ENCODE results near the gene PCDHB7.
"Not testable (repeated sequence)": the region's sequence is repeated elsewhere in the genome, so short reads cannot be mapped to it uniquely, and the experiment has no call there.

The PCDHB7 gene

GRCh38 chr5:141180313-141180712, 7.9 kb downstream of the PCDHB7 start:
- DNase-seq (ENCODE audit: low read depth in 2 of 2) = no peak

GRCh38 chr5:141182248-141182647, 9.8 kb downstream of the PCDHB7 start, which contains the start of gene PCDHB16:
PCDHB16 (plus strand) TSS chr5:141182387; CDS start chr5:141182560, 173 bp downstream.
- no peak for DNase-seq (ENCODE audit: low read depth in 2 of 2)

GRCh38 chr5:141184117-141184855, 11.8 kb downstream of the PCDHB7 start:
- DNase-seq (ENCODE audit: low read depth in 2 of 2) = not testable (repeated sequence)

GRCh38 chr5:141186897-141187512, 14.6 kb downstream of the PCDHB7 start, which contains the start of gene PCDHB9:
PCDHB9 (plus strand) TSS chr5:141187161; CDS start chr5:141187319, 158 bp downstream.
- DNase-seq (ENCODE audit: low read depth in 2 of 2) = no peak

- not testable (repeated sequence) for DNase-seq (ENCODE audit: low read depth in 2 of 2)
Measured at GRCh38 chr5:141188682-141189081, 16.2 kb downstream of the PCDHB7 start.

GRCh38 chr5:141189131-141189530, 16.7 kb downstream of the PCDHB7 start:
- DNase-seq (ENCODE audit: low read depth in 2 of 2) = not testable (repeated sequence)

- DNase-seq (ENCODE audit: low read depth in 2 of 2) = no peak
Measured at GRCh38 chr5:141192110-141192725, 19.8 kb downstream of the PCDHB7 start, which contains the start of gene PCDHB10. PCDHB10 (plus strand) TSS chr5:141192353; CDS start chr5:141192553, 200 bp downstream.

- not testable (repeated sequence) for DNase-seq (ENCODE audit: low read depth in 2 of 2)
Measured at GRCh38 chr5:141194332-141194731, 21.9 kb downstream of the PCDHB7 start.

- DNase-seq (ENCODE audit: low read depth in 2 of 2) = no peak
Measured at GRCh38 chr5:141196363-141196762, 23.9 kb downstream of the PCDHB7 start.

GRCh38 chr5:141199359-141200235, 27.2 kb downstream of the PCDHB7 start, which contains the start of gene PCDHB11:
PCDHB11 (plus strand) TSS chr5:141199627; CDS start chr5:141199775, 148 bp downstream.
- DNase-seq (ENCODE audit: low read depth in 2 of 2) = no peak

- not testable (repeated sequence) for DNase-seq (ENCODE audit: low read depth in 2 of 2)
Measured at GRCh38 chr5:141201126-141201525, 28.7 kb downstream of the PCDHB7 start.

GRCh38 chr5:141201646-141202045, 29.2 kb downstream of the PCDHB7 start:
- DNase-seq (ENCODE audit: low read depth in 2 of 2) = not testable (repeated sequence)

GRCh38 chr5:141208478-141208877, 36.0 kb downstream of the PCDHB7 start, which contains the start of gene PCDHB12:
PCDHB12 (plus strand) TSS chr5:141208719; CDS start chr5:141208908, 189 bp downstream.
- DNase-seq (ENCODE audit: low read depth in 2 of 2) = no peak

GRCh38 chr5:141210281-141210680, 37.8 kb downstream of the PCDHB7 start:
- not testable (repeated sequence) for DNase-seq (ENCODE audit: low read depth in 2 of 2)

- DNase-seq (ENCODE audit: low read depth in 2 of 2) = not testable (repeated sequence)
Measured at GRCh38 chr5:141210849-141211248, 38.4 kb downstream of the PCDHB7 start.

GRCh38 chr5:141213656-141214339, 41.4 kb downstream of the PCDHB7 start, which contains the start of gene PCDHB13:
PCDHB13 (plus strand) TSS chr5:141213919; CDS start chr5:141214124, 205 bp downstream.
- not testable (repeated sequence) for DNase-seq (ENCODE audit: low read depth in 2 of 2)

- DNase-seq (ENCODE audit: low read depth in 2 of 2) = not testable (repeated sequence)
Measured at GRCh38 chr5:141214583-141214982, 42.1 kb downstream of the PCDHB7 start.

GRCh38 chr5:141215504-141215903, 43.1 kb downstream of the PCDHB7 start:
- not testable (repeated sequence) for DNase-seq (ENCODE audit: low read depth in 2 of 2)

- not testable (repeated sequence) for DNase-seq (ENCODE audit: low read depth in 2 of 2)
Measured at GRCh38 chr5:141216035-141216434, 43.6 kb downstream of the PCDHB7 start.

- DNase-seq (ENCODE audit: low read depth in 2 of 2) = no peak
Measured at GRCh38 chr5:141223112-141223783, 50.8 kb downstream of the PCDHB7 start, which contains the start of gene PCDHB14. PCDHB14 (plus strand) TSS chr5:141223343; CDS start chr5:141223506, 163 bp downstream.
